ENCODE measurements around the gene CYP27B1.
"Not testable (repeated sequence)": the region's sequence is repeated elsewhere in the genome, so short reads cannot be mapped to it uniquely, and the experiment has no call there.

Gene CYP27B1

GRCh38 chr12:57724003-57724935, 42.6 kb downstream of the CYP27B1 start:
- Histone ChIP-seq H3K4me1 (peaks cover 0 to 7% (median 5%) of the 10 kb centered on the region in 10 experiments; a peak in 10 of 20 replicates), H3K9ac (no peak overlapping the region), H3K9me3 (replicated peaks in 1 of 11) (peaks cover 0 to 21% (median 13%) of the 10 kb centered on the region in 11 experiments; a peak in 15 of 22 replicates), H3K36me3 (peaks cover 52 to 90% (median 61%) of the 10 kb centered on the region in 11 experiments), H4K20me1 (peaks cover 0 to 72% (median 5%) of the 10 kb centered on the region in 11 experiments; a peak in 9 of 22 replicates), H3K4me3 (no peak overlapping the region), H3K4me2 (no peak overlapping the region; a peak in 1 of 22 replicates), H3K27me3 (no peaks in the 10 kb centered on the region), H3K27ac (0 out of 22 replicates have a peak overlapping the region, but pooled peaks of 1 of the 11 experiments have one; percentile 4)
- TF ChIP-seq Cebpa-rat (IDR thresholded peaks at IDR 0.05) = no peak

GRCh38 chr12:57723630-57723962, 43.3 kb downstream of the CYP27B1 start:
- Histone ChIP-seq H3K4me2 (no peak overlapping the region), H3K9ac (no peak overlapping the region), H3K4me1 (peaks cover 0 to 7% (median 5%) of the 10 kb centered on the region in 10 experiments; a peak in 10 of 20 replicates), H3K27ac (no peak overlapping the region), H3K27me3 (no peaks in the 10 kb centered on the region), H3K4me3 (no peak overlapping the region), H4K20me1 (peaks cover 0 to 72% (median 5%) of the 10 kb centered on the region in 11 experiments; a peak in 9 of 22 replicates), H3K36me3 (peaks cover 59 to 92% (median 65%) of the 10 kb centered on the region in 11 experiments), H3K9me3 (replicated peaks in 1 of 11) (peaks cover 0 to 21% (median 13%) of the 10 kb centered on the region in 11 experiments; a peak in 15 of 22 replicates)
- TF ChIP-seq Cebpa-rat (IDR thresholded peaks at IDR 0.05) = no peak

- no peak overlapping the region for H3K4me2 ChIP-seq
- H3K27ac ChIP-seq = no peak overlapping the region; a peak in 1 of 22 replicates
- no peaks in the 10 kb centered on the region for H3K27me3 ChIP-seq
- H4K20me1 ChIP-seq = peaks cover 0 to 69% (median 5%) of the 10 kb centered on the region in 11 experiments; a peak in 9 of 22 replicates
- H3K4me3 ChIP-seq = no peak overlapping the region
- peaks cover 0 to 21% (median 13%) of the 10 kb centered on the region in 11 experiments; a peak in 15 of 22 replicates for H3K9me3 ChIP-seq (replicated peaks in 1 of 11)
- peaks cover 64 to 92% (median 67%) of the 10 kb centered on the region in 11 experiments for H3K36me3 ChIP-seq
- H3K9ac ChIP-seq = no peak overlapping the region
- TF ChIP-seq Cebpa-rat (IDR thresholded peaks at IDR 0.05) = no peak
- H3K4me1 ChIP-seq = peaks cover 0 to 7% (median 5%) of the 10 kb centered on the region in 10 experiments; a peak in 10 of 20 replicates
These were observed 43.9 kb downstream of the CYP27B1 start for GRCh38 chr12:57722716-57723629.

GRCh38 chr12:57721846-57722608, 44.9 kb downstream of the CYP27B1 start:
- not testable (repeated sequence) for H3K27me3 ChIP-seq, H3K27ac ChIP-seq, H3K9ac ChIP-seq, H3K4me2 ChIP-seq, H3K4me1 ChIP-seq, H3K4me3 ChIP-seq
- Histone ChIP-seq H3K36me3 (peaks cover 64 to 92% (median 67%) of the 10 kb centered on the region in 11 experiments), H3K9me3 (replicated peaks in 1 of 11) (peaks cover 0 to 13% (median 9%) of the 10 kb centered on the region in 11 experiments; a peak in 15 of 22 replicates), H4K20me1 (peaks cover 0 to 76% (median 5%) of the 10 kb centered on the region in 11 experiments; a peak in 9 of 22 replicates)

GRCh38 chr12:57720606-57721595, 46.0 kb downstream of the CYP27B1 start:
- TF ChIP-seq Cebpa-rat (IDR thresholded peaks at IDR 0.05) = no peak
- peaks cover 0 to 2% (median 0%) of the 10 kb centered on the region in 11 experiments; a peak in 8 of 22 replicates for H3K9me3 ChIP-seq (replicated peaks in 1 of 11)
- no peaks in the 10 kb centered on the region for H3K27me3 ChIP-seq
- H3K4me2 ChIP-seq = no peak overlapping the region
- H3K36me3 ChIP-seq = peaks cover 64 to 92% (median 67%) of the 10 kb centered on the region in 11 experiments
- H3K9ac ChIP-seq = no peak overlapping the region
- H3K4me1 ChIP-seq = peaks cover 0 to 7% (median 5%) of the 10 kb centered on the region in 10 experiments; a peak in 10 of 20 replicates
- H4K20me1 ChIP-seq = peaks cover 0 to 85% (median 8%) of the 10 kb centered on the region in 11 experiments; a peak in 9 of 22 replicates
- H3K4me3 ChIP-seq = no peak overlapping the region
- H3K27ac ChIP-seq = no peak overlapping the region

- TF ChIP-seq Cebpa-rat (IDR thresholded peaks at IDR 0.05) = no peak
- Histone ChIP-seq H3K9me3 (replicated peaks in 1 of 11) (no peaks in the 10 kb centered on the region), H3K36me3 (peaks cover 71 to 99% (median 73%) of the 10 kb centered on the region in 11 experiments), H3K27me3 (no peaks in the 10 kb centered on the region), H3K4me1 (peaks cover 0 to 4% (median 2%) of the 10 kb centered on the region in 10 experiments; a peak in 10 of 20 replicates), H3K4me3 (no peak overlapping the region), H3K27ac (no peak overlapping the region), H3K9ac (no peak overlapping the region), H3K4me2 (no peak overlapping the region), H4K20me1 (peaks cover 0 to 88% (median 8%) of the 10 kb centered on the region in 11 experiments; a peak in 9 of 22 replicates)
These were observed 46.9 kb downstream of the CYP27B1 start for GRCh38 chr12:57719777-57720605.

Data from BLaER1 treated with 17β-estradiol and CSF1 and Interleukin-3, amounts not matched to agents 10 nM and 100 nM (cell line).